Measurements from ENCODE around the gene SMIM35.
A peak's percentile ranks its signal among the peaks of the same experiment; 100 is the strongest.

The SMIM35 gene

GRCh38 chr11:118056806-118057205 is 30.0 kb downstream of the SMIM35 start:
- no peak for DNase-seq

- no peak for DNase-seq
Observed at GRCh38 chr11:118055966-118056365, 30.8 kb downstream of the SMIM35 start.

- no peak for DNase-seq
Observed at GRCh38 chr11:118054712-118055640, 31.8 kb downstream of the SMIM35 start.

GRCh38 chr11:118052581-118053206 is 34.1 kb downstream of the SMIM35 start:
- DNase-seq, result no peak

GRCh38 chr11:118051611-118052461 is 34.9 kb downstream of the SMIM35 start:
- peak; percentile 47 for DNase-seq

- no peak for DNase-seq
Observed at GRCh38 chr11:118051136-118051610, 35.6 kb downstream of the SMIM35 start.

GRCh38 chr11:118050208-118050891 is 36.4 kb downstream of the SMIM35 start:
- DNase-seq, result no peak

GRCh38 chr11:118049771-118050170 is 37.0 kb downstream of the SMIM35 start:
- no peak for DNase-seq

GRCh38 chr11:118048472-118049370 is 38.0 kb downstream of the SMIM35 start:
- DNase-seq, result no peak

- no peak for DNase-seq
Observed at GRCh38 chr11:118047749-118048148, 39.0 kb downstream of the SMIM35 start.

- DNase-seq, result no peak
Observed at GRCh38 chr11:118046964-118047700, 39.6 kb downstream of the SMIM35 start.

GRCh38 chr11:118046051-118046963 is 40.5 kb downstream of the SMIM35 start:
- DNase-seq, result peak; percentile 21

GRCh38 chr11:118045191-118045590 is 41.6 kb downstream of the SMIM35 start:
- DNase-seq, result no peak

GRCh38 chr11:118042796-118043195 is 44.0 kb downstream of the SMIM35 start:
- DNase-seq, result no peak

GRCh38 chr11:118042141-118042540 is 44.6 kb downstream of the SMIM35 start:
- DNase-seq, result no peak

GRCh38 chr11:118033443-118033842 is 53.3 kb downstream of the SMIM35 start:
- no peak for DNase-seq

GRCh38 chr11:118028626-118029025 is 58.1 kb downstream of the SMIM35 start:
- no peak for DNase-seq

GRCh38 chr11:118027694-118028093 is 59.1 kb downstream of the SMIM35 start:
- DNase-seq, result no peak

- DNase-seq, result no peak
Observed at GRCh38 chr11:118021146-118021545, 65.6 kb downstream of the SMIM35 start.

- DNase-seq, result no peak
Observed at GRCh38 chr11:118018401-118018800, 68.4 kb downstream of the SMIM35 start.

Measured in activated T-cell treated with anti-CD3 and anti-CD28 coated beads for 4 hours (primary cell).